Tibial nerve (tissue), 4 donors: ENCODE data around the gene UBA52. TPM values are rescaled to one million over a fixed set of nuclear protein-coding genes. Genes with fewer than 3 reads are reported as not detected.
A peak's percentile ranks its signal among the peaks of the same experiment; 100 is the strongest.

Source experiments
- DNase-seq, 2 donors: peaks; one replicate each; pipeline ENCODE4 v3.0.0-alpha.2; 2019; ENCODE audit warnings: low spot score in 2 of 2
- H3K27ac ChIP-seq, 4 donors: fragments of 200-600 bp; sonication (generic) in 3 of 4; one replicate each; pipeline ENCODE4 v1.5.1; 2017 to 2019; ENCODE audit warnings: mild to moderate bottlenecking in 1 of 4
- H3K27me3 ChIP-seq, 2 donors: fragments of 200-600 bp; sonication (generic) in 1 of 2; one replicate each; pipeline versions ENCODE4 v1.5.1 to v1.6.0; 2017 to 2019
- H3K36me3 ChIP-seq, 3 donors: fragments of 200-600 bp; sonication (generic); one replicate each; pipeline ENCODE4 v1.5.1; 2018 to 2019
- H3K4me1 ChIP-seq, 4 donors: fragments of 200-600 bp; sonication (generic) in 3 of 4; one replicate each; pipeline ENCODE4 v1.5.1; 2017 to 2019
- H3K4me3 ChIP-seq, 4 donors: fragments of 200-600 bp; sonication (generic) in 3 of 4; one replicate each; pipeline ENCODE4 v1.5.1; 2017 to 2019; ENCODE audit warnings: mild to moderate bottlenecking in 1 of 4, moderate library complexity in 1 of 4
- H3K9me3 ChIP-seq, 4 donors: fragments of 200-600 bp; sonication (generic) in 3 of 4; one replicate each; pipeline ENCODE4 v1.5.1; 2017 to 2019
- CTCF ChIP-seq, 5 experiments: fragments of 200-600 bp in 3 of 5; fragments of 450-650 bp in 2 of 5; sonication (generic) in 3 of 5; IDR thresholded peaks; one replicate each; pipeline ENCODE4 v1.5.1; 2016 to 2019; ENCODE audit warnings: antibody characterized with exemption in 5 of 5, mild to moderate bottlenecking in 3 of 5, moderate library complexity in 2 of 5
- EP300 ChIP-seq, 2 donors: sonication (generic); formaldehyde crosslinking; IDR thresholded peaks; one replicate each; pipeline ENCODE4 v1.6.1; 2017; ENCODE audit warnings: antibody characterized with exemption in 2 of 2, mild to moderate bottlenecking in 1 of 2
- POLR2A ChIP-seq, 2 donors: fragments of 450-650 bp; IDR thresholded peaks; one replicate each; pipeline ENCODE4 v1.6.1; 2017; ENCODE audit warnings: antibody characterized with exemption in 2 of 2, mild to moderate bottlenecking in 2 of 2, moderate library complexity in 2 of 2
- WGBS, 2 donors: methylation state at CpG; one replicate each; pipeline ENCODE4 v1.1.5; 2018; 5-methylcytosine and 5-hydroxymethylcytosine counted together
- total RNA-seq, 4 donors: library from RNA; depleted of rRNA; stranded (reverse); fragments of >200 nt; gene quantifications; one replicate each; pipeline ENCODE4 v1.1.0, GENCODE V29; 2016

UBA52 gene
- total RNA-seq, 4 donors from 2014 or later: 504 to 826 (median 521) TPM

DNA sequence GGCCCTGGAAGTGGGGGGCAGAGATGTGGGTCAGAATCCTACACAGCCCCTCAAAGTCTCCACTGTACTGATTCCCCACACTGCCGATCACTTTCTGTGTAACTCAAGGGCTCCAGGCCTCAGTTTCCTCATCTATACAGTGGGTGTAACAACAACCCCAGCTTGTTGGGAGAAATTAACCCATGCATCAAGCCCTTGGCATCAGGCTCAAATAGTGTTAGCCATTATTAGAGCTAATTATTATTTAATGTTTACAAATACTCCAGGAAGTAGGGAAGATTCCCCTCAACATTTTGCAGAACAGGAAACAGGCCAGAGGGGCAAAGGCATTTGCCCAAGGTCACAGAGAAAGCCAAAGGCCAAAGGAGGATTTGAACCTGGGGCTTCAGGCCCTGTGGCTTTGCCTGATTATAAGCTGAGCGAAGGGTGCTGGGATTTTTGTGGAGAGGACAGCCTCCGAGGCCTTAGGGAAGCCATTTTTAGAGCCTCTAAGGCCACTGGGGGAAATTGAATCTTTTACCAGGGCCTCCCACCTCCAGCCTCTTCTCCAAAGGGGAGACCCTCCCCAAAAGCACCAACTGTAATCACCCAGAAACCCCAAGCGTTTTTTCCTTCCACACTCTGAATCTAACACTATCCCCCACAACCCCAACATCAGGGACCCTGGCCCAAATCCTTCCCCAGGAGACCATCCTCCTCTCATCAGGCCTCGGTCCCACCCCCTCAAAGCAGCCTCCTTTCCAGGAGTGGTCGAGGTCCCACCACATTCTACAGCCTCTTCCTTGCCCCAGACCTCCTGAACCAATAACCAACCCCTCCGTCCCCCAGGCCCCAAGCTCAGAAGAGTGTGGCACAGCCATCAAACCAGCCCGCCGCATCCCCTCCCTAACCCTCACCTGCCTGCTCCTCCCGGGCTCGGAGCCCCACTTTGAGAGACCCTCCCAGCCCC lies 29.4 kb upstream of the UBA52 start:
- TF ChIP-seq POLR2A (IDR thresholded peaks at IDR 0.05) (no peak), EP300 (IDR thresholded peaks at IDR 0.05) (no peak), CTCF (IDR thresholded peaks at IDR 0.05) (no peak)
- Histone ChIP-seq H3K4me3 (peak overlapping the region; percentile 64 to 88 (median 80)), H3K27me3 (no peaks in the 10 kb centered on the region), H3K4me1 (peaks cover 0 to 22% (median 11%) of the 10 kb centered on the region in 4 donors), H3K36me3 (peaks cover 0 to 45% (median 10%) of the 10 kb centered on the region in 3 donors), H3K27ac (peak overlapping the region; percentile 94 to 98 (median 96)), H3K9me3 (no peaks in the 10 kb centered on the region)
- no peak for DNase-seq
- WGBS, 2 donors: 16 to 17% methylated on average over 11 of the region's 11 CpGs

DNA sequence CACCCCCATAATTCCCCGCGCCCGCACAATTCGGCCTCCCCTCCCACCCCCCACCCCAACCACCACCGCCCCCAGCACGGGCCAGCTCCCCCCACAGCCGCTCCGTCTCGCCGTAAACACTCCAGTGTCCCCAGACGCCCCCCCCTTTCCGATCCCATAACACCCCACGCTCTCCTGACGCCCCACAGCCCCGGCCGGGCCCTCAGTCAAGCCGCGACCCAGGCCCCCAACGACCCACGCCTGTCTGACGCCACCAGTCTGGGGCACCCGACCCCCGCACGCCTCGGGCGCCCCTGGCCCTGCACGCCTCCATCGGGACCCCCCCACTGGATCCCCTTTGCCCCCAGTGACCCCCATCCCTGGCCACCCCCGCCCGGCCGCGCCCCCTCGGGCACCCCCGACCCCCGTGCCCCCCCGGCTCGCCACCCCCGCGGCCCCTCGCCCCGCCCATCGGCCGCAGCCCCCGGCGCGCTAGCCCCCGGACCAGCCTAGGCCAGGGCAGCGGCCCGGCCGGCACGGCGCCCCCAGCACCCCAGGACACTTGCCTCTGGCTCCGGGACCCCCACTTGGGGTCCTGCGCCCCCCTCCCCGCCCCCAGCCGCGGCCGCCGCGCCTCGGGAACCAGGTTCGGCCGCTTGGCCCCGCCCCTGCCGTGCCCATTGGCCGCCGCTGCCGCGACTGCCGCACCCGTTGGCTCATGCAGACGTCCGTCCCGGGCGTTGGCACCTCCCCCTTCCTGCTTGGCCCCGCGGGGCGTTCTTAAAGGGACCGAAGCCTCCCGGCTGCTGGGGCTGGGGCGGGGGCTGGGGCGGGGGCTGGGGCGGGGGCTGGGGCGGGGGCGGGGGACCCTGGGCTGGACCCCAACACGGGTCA lies 28.5 kb upstream of the UBA52 start, which contains the start of gene FKBP8:
TSS of gene FKBP8 (minus strand) at position 633 of the 873 bp plus-strand sequence. CDS start 1,603 bp downstream, outside the sequence.
- H3K4me3 ChIP-seq: peak within 1 kb of the TSS; percentile 64 to 88 (median 80)
- H3K27ac ChIP-seq: peak within 1 kb of the TSS; percentile 94 to 98 (median 96)
- peak; percentile 90 to 91 for DNase-seq
- 0 to 2% methylated on average over 18 to 19 of the region's 86 CpGs for WGBS, 2 donors
- no peak for TF ChIP-seq POLR2A (IDR thresholded peaks at IDR 0.05)
- TF ChIP-seq EP300 (IDR thresholded peaks at IDR 0.05): no peak
- no peak for TF ChIP-seq CTCF (IDR thresholded peaks at IDR 0.05)
- no peaks in the 10 kb centered on the region for H3K27me3 ChIP-seq
- peaks cover 0 to 22% (median 11%) of the 10 kb centered on the region in 4 donors for H3K4me1 ChIP-seq
- no peaks in the 10 kb centered on the region for H3K9me3 ChIP-seq
- H3K36me3 ChIP-seq: peaks cover 0 to 36% (median 5%) of the 10 kb centered on the region in 3 donors

GRCh38 chr19:18543814-18544475 lies 27.7 kb upstream of the UBA52 start:
- Histone ChIP-seq H3K4me3 (peak overlapping the region; percentile 64 to 88 (median 80)), H3K36me3 (peaks cover 0 to 28% (median 5%) of the 10 kb centered on the region in 3 donors), H3K27ac (peak overlapping the region in 3 of 4 donors; percentile 94 to 97 (median 95)), H3K27me3 (no peaks in the 10 kb centered on the region), H3K4me1 (peaks cover 0 to 22% (median 11%) of the 10 kb centered on the region in 4 donors), H3K9me3 (no peaks in the 10 kb centered on the region)
- 10 to 11% methylated on average over 12 of the region's 12 CpGs for WGBS, 2 donors
- TF ChIP-seq POLR2A (IDR thresholded peaks at IDR 0.05) (no peak), CTCF (IDR thresholded peaks at IDR 0.05) (no peak), EP300 (IDR thresholded peaks at IDR 0.05) (no peak)
- peak in 1 of 2 donors; percentile 57 for DNase-seq

GRCh38 chr19:18551631-18552030 lies 20.0 kb upstream of the UBA52 start:
- no peak for DNase-seq
- TF ChIP-seq CTCF (IDR thresholded peaks at IDR 0.05): no peak
- no peak for TF ChIP-seq EP300 (IDR thresholded peaks at IDR 0.05)
- TF ChIP-seq POLR2A (IDR thresholded peaks at IDR 0.05): no peak
- Histone ChIP-seq H3K27ac (no peak overlapping the region), H3K27me3 (no peaks in the 10 kb centered on the region), H3K4me3 (no peak overlapping the region), H3K9me3 (no peaks in the 10 kb centered on the region), H3K4me1 (no peaks in the 10 kb centered on the region), H3K36me3 (no peaks in the 10 kb centered on the region)
- WGBS, 2 donors: 66 to 67% methylated on average over 6 of the region's 6 CpGs
